Activated naive CD8-positive, alpha-beta T cell treated with anti-CD3 and anti-CD28 coated beads, Interleukin-2, amount 50 U/mL, for 16 hours (primary cell): ENCODE data around the gene ARID3A.

Experiments used
- DNase-seq: peaks from one replicate; pipeline ENCODE4 v3.0.0-alpha.2; 2020; ENCODE audit warnings: low read depth, low spot score

Gene ARID3A

DNA sequence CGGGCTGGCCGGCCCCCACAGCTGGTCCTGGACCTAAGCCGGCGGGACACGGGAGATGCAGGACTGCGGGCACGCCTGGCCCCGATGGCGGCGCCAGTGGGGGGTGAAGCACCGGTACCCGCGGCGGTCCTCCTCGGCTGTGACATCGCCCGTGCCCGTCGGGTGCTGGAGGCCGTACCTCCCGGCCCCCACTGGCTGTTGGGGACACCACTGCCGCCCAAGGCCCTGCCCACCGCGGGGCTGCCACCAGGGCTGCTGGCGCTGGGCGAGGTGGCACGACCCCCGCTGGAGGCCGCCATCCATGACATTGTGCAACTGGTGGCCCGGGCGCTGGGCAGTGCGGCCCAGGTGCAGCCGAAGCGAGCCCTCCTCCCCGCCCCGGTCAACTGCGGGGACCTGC, 77.4 kb downstream of the ARID3A start:
- DNase-seq = no peak

DNA sequence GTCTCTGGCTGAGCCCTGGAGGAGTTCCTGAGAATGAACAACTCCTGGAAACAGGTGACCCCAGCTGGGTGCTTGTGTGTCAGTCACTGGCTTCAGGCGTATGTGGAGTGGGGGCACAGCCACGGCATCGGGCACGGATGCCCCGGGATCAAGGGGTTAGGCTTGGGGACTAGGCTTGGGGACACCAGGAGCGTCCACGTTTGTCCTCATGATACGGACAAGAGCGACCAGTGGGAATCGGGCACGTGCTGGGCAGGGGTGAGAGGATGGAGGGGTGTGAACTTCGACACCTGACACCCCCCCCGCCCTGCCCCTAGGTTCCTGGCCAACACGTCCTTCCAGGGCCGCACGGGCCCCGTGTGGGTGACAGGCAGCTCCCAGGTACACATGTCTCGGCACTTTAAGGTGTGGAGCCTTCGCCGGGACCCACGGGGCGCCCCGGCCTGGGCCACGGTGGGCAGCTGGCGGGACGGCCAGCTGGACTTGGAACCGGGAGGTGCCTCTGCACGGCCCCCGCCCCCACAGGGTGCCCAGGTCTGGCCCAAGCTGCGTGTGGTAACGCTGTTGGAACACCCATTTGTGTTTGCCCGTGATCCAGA, 78.5 kb downstream of the ARID3A start:
- DNase-seq = no peak

DNA sequence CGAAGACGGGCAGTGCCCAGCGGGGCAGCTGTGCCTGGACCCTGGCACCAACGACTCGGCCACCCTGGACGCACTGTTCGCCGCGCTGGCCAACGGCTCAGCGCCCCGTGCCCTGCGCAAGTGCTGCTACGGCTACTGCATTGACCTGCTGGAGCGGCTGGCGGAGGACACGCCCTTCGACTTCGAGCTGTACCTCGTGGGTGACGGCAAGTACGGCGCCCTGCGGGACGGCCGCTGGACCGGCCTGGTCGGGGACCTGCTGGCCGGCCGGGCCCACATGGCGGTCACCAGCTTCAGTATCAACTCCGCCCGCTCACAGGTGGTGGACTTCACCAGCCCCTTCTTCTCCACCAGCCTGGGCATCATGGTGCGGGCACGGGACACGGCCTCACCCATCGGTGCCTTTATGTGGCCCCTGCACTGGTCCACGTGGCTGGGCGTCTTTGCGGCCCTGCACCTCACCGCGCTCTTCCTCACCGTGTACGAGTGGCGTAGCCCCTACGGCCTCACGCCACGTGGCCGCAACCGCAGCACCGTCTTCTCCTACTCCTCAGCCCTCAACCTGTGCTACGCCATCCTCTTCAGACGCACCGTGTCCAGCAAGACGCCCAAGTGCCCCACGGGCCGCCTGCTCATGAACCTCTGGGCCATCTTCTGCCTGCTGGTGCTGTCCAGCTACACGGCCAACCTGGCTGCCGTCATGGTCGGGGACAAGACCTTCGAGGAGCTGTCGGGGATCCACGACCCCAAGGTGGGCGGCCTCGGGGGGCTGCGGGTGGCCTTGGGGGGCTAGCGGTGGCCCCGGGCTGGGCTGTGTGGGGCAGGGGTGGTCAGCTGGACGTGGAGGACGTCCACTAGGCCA, 79.2 kb downstream of the ARID3A start:
- no peak for DNase-seq

DNA sequence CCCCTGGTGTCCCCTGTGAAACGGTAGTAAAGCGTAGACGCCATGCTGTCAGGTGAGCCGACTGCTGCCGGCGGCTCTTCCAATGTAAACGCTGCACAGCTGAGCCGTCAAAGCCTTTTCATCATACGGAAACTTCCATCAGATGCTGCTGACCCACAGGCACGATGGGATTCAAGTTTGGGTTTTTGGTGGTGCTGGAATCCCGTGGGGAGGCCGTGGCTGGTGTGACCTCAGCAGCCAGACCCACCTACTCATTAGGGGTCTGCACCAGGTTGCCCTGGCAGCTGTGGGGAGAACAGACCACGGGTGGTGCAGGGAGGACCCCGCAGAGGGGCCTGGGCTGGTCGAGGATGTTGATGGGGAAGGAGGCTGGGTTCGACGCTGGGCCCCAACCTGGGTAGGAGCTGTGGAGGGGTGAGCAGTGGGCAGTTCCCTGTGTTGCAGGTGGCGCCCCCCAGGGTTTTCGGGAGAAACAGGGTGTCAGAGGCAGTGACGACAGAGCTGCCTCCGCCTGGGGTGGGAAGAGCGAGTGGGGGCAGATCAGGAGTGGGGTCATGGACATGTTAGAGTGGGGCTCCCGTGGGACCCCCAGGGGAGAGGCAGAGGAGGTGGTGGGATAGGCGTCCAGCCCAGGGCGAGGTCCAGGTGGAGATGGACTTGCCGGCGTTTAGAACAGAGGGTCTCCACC, 81.0 kb downstream of the ARID3A start:
- DNase-seq = no peak

DNA sequence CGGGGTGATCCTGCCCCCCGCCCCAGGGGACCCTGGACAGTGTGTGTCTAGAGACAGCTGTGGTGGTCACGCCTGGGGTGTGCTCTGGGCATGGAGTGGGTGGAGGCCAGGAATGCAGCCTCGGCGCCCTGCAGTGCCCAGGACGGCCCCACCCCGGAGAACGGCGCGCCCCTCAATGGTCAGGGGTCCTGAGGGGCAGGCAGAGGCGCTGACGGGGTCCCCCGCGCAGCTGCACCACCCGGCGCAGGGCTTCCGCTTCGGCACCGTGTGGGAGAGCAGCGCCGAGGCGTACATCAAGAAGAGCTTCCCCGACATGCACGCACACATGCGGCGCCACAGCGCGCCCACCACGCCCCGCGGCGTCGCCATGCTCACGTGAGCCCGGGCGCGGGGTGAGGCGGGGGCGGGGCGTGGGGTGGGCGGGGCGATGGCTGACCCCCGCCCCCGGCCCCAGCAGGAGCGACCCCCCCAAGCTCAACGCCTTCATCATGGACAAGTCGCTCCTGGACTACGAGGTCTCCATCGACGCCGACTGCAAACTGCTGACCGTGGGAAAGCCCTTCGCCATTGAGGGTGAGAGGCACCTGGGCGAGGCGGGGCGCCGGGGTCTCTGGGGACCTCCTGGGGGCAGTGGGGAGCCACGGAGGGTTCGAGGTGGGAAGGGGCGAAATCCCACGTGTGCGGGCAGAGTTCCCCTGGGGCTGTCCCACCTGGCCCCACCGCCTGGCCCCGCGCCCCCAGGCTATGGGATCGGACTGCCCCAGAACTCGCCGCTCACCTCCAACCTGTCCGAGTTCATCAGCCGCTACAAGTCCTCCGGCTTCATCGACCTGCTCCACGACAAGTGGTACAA, 81.8 kb downstream of the ARID3A start:
- DNase-seq = no peak

DNA sequence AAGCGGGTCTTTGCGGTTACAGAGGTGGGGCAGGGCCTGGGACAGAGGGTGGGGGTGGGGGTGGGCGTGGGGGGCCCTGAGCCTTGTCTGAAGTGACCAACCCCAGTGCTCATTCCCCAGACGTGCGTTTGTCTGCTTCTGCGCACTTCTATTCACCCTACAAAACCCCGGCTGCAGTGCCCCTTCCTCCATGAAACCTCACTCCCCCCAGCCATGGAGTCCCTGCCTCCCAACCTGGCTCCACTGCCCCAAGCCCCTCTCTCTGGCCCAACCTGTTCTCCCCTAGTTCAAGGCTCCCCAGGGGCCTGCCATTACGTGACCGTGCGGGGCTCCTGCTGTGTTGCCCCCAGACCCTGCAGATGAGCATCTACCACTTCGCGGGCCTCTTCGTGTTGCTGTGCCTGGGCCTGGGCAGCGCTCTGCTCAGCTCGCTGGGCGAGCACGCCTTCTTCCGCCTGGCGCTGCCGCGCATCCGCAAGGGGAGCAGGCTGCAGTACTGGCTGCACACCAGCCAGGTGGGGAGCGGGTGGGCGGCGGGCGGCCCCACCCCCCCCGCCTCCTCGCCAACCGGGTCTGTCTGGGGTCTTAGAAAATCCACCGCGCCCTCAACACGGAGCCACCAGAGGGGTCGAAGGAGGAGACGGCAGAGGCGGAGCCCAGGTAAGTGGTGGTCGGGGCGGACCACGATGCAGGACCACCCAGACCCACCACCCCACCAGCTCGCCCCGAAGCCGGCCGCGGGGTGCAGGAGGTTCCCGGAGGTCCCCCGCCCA, 82.6 kb downstream of the ARID3A start:
- DNase-seq = no peak

DNA sequence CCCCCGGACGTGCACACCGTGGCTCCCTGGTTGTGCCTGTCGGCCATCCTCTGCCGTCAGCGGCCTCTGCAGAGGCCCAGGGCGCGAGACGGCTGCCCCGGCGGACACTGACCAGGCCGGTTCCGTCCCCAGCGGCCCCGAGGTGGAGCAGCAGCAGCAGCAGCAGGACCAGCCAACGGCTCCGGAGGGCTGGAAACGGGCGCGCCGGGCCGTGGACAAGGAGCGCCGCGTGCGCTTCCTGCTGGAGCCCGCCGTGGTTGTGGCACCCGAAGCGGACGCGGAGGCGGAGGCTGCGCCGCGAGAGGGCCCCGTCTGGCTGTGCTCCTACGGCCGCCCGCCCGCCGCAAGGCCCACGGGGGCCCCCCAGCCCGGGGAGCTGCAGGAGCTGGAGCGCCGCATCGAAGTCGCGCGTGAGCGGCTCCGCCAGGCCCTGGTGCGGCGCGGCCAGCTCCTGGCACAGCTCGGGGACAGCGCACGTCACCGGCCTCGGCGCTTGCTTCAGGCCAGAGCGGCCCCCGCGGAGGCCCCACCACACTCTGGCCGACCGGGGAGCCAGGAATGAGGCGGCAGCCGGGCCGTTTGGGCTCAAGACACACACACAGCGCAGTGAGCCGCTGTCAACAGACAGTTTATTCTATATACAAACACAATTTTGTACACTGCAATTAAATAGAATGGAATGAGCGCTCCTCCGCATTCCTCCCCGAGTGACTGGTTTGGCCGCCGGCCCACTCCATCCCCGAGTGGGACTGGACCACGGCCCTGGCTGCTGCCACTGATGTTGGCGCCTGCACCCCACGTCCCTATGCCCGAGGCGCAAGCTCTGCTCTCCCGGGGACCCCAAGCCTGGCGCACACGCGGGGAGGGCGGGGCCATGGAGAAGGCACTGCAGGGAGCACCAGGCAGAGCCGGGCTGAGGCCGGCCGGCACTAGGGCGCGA, 83.5 kb downstream of the ARID3A start:
- no peak for DNase-seq

DNA sequence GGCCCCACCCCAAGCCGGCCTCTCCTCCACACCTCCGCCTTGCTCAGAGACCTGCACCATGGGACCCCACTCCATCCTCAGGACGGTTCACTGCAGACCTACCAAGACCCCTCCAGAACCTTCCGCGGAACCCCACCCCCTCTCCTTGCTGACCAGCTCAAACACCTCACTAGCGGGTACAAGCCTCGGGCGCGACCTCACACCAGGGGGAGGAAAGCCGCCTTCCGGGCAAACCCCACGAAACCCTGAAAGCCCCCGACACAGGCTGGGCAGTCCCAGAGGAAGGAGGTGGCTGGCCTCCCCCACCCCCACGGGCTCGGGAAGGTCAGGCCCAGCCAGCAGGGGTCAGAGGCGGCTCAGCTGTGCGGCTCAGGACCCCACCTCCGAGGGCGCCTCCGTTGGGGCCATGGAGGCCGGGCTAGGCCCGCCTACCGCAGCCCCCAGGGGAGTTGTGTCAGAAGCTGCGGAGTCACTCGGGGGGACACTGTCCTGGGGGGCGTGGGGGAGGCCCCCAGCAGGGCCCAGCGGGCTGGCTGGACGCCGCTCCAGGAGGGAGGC, 84.2 kb downstream of the ARID3A start:
- no peak for DNase-seq

DNA sequence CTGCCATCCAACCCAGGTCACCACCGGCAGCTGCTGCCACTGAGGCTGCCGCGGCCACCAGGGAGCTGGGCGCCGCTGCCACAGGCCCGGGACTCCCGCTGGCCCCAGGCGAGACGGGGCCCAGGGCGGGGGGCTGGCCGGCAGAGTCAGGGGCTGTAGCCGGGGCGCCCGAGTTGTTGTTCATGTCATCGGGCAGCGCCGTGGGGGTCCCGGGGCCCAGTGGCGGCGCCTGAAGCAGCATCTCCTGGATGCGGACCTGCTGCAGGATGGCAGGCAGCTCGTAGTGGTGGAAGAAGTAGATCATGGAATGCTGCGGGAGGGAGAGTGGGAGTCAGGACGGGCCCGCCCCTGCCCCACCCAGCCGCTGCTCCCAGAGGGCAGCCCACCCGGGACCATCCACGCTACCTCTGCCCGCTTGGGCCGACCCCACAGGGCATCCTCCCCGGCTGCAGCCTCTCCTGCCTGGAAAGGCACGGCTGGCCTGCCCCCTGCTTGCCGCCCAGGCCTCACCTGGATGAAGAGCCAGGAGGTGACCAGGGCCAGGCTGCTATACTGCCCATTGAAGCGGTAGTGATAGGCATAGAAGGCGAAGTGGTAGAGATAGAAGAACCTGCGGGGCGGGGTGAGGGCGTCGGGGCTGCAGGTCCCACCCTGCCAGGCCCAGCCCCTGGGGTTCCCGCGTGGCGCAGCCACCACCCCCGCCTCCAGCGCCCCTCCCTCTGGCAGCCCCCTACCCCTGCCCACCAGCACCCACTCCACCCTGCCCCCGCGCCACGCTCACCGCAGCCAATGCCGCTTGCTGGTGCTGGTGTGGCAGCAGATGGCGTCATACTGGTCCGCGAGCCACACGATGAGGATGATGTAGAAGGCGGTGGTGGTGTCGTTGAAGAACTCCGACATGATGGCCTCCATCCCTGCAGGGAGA, 85.0 kb downstream of the ARID3A start:
- DNase-seq = no peak

DNA sequence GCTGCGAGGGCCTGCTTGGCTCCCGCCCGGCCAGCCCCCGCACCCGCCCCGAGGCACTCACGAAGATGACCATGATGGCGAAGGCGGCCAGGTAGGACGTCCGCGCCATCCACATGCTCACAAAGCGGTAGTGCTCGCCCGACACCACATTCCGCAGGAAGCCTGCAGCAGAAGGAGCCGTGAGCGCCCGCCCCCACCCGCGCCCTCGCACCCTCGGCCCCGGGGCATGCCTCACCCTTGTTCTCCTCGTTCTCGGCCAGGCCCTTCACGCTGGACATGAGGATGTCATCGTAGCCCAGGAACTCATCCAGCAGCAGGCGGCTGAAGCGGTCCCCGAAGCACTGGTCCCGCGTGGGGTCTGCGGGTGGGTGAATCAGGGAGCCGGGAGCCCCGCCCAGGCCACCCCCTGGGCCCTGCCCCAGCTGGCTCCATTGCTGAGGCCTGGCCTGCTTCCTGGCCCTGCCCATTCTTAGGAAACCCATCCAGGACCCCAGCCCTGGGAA, 86.0 kb downstream of the ARID3A start:
- no peak for DNase-seq

DNA sequence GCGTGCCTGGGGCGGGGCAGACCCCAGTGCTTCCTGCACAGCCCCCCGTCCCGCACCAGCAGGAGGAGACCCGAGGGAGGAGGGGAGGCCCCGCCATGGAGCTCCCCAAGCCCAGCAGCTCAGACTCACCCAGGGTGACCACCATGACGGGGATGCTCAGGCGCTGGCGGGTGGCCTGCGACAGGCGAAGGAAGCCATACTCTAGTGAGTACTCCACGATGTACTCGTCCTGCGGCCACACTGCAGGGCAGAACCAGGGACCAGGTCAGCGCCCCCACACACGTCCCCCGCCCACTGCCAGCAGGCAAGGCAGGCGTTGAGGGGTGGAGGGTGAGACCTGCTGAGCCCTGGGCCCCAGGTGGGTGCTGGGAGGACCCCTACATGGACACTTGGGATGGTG, 86.5 kb downstream of the ARID3A start:
- no peak for DNase-seq

DNA sequence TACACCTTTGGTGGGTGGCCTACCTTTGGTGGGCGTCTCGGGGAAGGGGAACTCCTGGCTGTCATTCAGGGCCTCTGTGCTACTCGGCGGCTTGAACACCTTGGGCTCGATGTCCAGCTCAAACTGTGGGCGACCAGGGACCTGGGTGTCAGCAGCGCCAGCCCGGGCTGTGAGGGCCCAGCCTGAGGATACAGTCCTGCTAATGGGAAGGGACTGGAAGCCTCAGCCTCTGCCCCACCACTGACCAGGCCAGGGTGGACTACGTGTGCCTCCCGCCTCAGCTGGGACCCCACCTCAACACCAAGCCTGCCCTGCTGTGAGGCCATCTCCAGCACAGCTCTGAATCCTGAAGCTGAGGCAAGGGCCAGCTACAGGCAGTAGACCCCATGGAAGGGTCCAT, 87.4 kb downstream of the ARID3A start:
- DNase-seq = no peak

DNA sequence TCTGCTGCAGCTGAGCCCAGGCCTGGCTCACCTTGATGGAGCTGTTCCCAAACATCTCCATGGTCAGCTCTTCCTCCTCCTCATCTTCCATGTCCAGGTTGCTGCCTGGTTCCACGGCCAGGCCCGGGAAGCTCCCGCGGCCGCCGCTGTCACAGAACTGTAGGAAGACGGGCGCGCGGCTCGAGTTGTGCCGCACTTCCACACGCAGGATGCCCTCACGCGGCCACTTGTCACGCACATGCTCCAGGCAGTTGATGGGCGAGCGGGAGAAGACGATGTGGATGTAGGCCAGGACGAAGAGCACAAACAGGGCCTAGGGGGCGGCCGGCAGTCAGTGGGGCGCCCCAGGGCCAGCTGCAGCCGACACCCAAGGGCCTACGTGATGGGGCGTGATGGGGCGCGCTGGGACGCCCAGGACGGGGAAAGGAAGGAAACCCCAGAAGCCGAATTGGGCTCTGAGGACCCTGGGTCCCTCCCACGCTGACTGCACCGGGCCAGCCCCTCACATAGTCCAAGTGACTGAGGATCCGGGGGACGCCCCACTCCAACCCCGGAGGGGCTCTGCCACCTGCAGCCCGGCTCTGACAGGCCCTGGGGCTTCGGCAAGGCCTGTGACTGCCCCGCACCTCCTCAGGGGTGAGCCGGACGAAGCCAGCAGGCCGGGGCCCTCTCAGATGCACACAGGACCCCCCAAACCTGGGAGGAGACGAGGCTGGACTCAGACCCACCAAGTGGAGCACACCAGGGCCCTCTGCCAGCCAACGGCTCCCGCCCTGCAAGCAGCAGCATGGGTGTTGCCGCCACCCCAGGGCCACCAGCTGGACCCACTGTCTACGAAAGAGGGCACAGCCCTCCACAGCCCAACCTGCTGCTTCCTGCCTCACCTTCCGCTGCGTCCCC, 88.6 kb downstream of the ARID3A start:
- no peak for DNase-seq

DNA sequence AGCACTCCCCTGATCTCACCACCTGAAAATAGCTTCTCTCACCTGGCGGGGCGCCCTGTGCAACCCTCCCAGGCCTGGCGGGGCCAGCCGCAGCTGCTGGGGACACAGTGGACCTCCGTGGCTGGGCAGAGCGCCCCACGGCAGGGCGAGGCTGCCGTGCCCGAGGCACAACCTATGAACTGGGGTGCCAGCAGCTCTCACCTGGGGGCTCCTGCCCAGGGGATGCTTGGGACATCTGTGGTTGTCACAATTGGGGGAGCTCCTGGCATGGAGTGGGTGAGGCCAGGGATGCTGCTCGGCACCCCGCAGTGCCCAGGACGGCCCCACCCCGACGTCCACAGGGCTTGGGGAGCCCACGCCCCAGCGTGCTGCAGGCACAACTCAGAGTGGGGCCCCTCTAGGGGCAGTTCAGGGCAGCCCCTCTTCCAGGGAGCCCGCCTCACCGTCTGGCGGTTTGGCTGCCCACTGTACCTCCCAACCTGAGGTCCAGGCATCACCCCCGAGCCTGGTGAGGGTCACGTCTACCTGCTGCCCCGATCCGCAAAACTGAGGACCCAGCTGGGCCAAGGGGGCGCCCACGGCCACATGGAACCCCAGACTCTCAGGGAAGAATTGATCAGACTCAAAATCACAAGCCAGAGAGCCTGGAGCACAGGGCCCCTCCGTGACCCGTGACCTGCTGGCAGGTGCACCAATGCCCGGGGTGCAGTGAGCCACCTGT, 89.4 kb downstream of the ARID3A start:
- no peak for DNase-seq

DNA sequence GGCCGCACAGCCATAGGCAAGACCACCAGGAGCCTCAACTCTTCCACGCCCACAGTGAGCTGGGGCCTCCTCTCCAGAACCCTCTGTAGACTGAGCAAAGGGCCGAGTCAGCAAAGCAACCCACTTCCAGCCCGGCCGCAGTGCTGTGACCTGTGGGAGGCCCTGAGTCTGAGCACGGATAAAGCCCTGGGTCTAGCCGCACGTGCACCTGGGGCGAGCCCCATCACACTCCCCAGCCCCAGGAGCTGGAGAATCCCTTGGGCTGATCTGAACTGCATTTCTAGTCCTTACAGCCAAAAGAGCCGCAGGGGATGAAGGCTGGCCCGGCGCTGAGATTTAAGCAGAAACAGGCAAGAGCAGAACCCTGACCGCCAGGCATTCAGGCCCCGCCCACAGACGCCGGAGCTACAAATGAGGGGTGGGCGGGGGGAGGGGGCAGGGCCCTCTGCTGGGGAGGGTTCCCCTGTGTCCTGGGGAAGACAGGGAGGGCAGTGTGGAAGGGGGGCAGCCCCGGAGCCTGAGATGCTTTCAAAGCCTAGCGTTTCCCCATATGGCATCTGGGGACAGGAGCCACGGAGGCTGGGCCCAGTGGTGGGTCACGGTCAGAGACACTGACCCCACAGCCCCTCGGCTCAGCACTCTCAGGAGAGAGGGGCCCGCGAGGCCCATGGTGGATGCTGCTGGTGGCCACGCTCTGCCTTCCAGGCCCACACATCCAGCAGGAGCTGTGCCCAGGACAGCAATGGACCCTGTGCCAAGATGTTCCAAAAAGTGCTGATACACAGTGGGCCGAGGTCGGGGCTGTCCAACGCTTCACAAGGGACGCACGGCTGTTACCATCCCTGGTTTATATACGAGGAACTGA, 90.2 kb downstream of the ARID3A start:
- DNase-seq = no peak

DNA sequence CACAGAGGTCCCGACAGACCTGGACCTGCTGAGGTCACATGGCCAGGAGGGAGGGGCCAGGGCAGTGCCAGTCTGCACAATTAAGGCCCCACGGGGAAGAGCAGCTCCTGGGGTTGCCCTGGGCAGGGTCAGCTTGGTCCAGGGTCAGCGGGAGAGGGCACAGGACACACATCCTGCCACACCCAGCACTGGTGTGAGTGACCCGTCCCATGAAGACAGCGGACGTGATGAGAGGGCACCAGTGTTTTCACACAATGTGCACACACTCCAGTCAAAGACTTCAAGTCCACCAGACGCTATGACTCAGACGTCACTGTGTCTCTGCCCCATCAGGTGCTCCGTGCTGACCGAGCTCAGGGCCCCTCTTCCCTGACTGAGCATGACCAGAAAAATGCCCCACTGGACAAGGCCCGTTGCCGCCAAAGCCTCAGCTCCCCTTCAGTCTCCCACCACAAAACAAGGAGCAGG, 90.8 kb downstream of the ARID3A start:
- DNase-seq = no peak
